Hematopoietic multipotent progenitor cell treated with erythropoietin and hydrocortisone succinate and interleukin-3 and kit ligand, for 8 days (in vitro differentiated cells): ENCODE results near the gene NFAT5.
"Not testable (repeated sequence)": the region's sequence is repeated elsewhere in the genome, so short reads cannot be mapped to it uniquely, and the experiment has no call there.

Experiments
- DNase-seq: peaks from one replicate; pipeline ENCODE4 v3.0.0-alpha.2; 2015

The NFAT5 gene

DNA sequence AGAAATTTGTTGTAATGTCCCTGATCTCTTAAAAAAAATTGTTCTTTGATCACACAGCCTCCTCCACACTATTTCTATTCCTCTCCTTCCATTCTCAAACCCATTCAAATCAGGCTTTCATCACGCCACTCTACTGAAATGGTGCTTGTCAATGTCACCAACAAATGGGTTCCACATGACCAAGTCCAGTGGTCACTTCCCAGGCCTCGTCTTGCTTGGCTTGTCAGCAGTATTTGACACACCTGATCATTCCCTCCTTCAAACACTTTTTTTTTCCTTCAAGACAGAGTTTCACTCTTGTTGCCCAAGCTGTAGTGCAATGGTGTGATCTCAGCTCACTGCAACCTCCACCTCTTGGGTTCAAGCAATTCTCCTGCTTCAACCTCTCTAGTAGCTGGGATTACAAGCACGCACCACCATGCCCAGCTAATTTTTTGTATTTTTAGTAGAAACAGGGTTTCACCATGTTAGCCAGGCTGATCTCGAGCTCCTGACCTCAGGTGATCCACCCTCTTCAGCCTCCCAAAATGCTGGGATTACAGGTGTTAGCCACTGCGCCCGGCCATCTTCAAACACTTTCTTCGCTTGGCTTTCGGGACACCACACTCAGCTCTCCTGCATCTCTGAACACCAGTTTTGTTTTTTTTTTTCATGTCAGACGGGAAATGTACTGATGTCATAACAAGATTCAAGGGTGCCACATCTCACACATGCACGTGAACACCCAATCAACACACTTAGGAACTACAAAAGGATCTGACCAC, 142.3 kb downstream of the NFAT5 start:
- no peak for DNase-seq

DNA sequence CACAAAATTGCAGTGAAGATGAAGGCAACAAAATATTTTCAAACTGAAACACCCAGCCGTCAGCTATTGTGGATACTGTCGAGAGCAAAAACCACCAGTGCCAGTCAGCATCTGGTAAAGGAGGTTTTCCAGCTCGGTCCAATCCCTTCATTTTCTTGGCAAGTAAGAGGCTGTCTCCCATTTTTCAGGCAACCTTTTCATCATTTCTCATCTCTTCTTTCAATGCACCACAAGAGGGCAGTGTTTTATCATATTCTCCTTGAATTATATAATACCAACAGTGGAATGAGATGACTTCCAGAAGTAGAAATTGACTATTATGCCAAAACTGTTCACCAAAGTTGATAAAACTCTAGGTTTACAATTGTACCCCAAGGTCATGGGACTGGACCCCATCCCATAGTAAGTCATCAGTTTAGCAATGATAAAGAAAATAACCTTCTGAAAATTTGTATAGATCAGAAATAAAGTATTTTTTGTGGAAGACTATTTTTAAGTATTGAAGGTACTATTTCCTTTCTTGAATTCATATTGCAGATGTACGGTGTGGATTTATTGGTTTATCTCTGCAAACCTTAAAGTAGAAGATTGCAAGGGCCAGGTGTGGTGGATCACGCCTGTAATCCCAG, 143.8 kb downstream of the NFAT5 start:
- peak; percentile 86 for DNase-seq

DNA sequence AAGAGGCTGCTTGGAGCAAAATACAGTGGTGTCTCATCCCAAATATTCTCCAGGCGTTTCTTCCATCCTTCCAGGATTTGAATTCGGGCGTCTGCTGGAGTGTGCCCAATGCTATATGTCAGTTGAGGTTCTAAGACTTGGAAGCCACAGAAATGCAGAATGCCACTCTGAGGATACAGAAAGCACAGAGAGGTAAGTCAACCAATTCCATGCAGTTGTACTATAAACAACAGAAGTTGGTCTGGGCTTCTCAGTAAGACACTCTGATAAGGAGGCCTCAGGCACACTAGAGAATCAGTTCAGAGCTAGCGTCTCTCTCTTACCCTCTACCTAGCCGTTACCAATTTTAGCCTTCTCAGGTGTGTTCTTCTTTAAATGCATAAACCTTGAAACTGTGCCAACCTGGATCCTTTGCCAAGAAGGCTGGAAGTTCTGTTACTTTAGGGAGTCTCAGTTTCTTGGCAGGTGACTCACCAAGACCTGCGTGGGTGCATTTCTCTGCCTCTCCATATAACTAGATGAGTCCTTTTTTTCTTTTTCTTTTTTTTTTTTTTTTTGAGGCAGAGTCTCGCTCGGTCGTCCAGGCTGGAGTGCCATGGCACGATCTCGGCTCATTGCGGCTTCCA, 145.5 kb downstream of the NFAT5 start:
- no peak for DNase-seq

DNA sequence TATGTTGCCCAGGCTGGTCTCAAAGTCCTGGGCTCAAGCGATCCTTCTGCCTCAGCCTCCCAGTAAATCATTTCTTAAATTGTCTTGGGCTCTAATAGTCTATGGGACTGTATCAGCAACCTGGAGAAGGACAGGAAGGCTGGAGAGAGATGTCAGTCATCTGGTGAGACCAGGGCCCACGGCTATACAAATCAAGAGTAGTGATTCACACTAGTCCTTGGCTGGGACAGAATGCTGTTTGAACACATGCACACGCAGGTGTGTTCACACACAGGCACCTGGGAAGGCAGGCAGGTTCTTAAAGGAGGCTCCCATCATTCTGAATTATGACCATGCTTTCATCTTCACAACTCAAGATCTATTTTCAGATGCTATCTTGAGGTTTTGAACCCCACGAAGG, 146.5 kb downstream of the NFAT5 start:
- DNase-seq = no peak

DNA sequence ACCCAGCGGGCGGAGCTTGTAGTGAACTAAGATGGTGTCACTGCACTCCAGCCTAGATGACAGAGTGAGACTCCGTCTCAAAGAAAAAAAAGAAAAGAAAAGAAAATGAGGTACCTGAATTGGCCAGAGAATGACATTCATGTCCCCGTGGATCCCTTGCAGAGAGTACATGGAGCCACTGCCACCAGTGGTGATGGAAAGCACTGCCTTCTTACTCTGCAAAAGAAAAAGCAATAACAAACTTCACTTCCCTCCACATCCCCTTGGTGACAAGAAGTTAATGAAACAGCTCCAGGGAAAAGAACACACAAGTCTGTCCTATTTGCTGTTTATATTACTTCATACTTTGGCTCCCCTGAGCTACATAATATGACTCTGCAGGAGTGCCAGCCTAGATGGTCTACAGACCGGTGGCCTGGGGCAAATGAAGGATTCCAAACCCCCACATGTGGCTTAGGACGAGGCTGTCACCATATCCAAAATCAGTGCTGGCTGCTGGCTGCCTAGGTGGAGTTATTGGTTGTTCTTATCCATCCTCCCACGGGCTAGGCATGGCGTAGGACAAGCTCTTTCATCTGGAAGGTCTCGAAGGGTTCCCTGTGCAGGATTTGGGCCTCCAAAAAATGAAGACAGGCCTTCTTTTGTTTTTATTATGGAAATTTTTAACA, 147.3 kb downstream of the NFAT5 start:
- DNase-seq = no peak

DNA sequence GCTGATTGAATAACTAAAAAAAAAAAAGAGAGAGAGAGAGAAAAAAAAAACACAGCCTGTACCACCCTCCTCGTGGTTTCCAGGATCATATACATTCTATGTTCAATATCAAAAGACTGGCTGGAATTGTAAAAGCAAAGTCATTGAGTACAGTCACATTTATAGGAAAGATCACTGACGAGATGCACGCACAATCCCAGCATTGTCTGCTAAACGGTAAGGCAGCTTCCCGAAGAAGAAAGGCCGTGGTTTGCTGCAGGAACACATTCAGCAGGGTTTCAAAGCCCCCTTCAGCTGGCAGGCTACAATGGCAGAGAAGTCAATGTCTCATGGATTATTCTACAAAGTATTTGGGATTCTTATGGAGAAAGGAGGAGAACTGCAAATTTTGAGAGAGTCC, 151.3 kb downstream of the NFAT5 start:
- DNase-seq = no peak

DNA sequence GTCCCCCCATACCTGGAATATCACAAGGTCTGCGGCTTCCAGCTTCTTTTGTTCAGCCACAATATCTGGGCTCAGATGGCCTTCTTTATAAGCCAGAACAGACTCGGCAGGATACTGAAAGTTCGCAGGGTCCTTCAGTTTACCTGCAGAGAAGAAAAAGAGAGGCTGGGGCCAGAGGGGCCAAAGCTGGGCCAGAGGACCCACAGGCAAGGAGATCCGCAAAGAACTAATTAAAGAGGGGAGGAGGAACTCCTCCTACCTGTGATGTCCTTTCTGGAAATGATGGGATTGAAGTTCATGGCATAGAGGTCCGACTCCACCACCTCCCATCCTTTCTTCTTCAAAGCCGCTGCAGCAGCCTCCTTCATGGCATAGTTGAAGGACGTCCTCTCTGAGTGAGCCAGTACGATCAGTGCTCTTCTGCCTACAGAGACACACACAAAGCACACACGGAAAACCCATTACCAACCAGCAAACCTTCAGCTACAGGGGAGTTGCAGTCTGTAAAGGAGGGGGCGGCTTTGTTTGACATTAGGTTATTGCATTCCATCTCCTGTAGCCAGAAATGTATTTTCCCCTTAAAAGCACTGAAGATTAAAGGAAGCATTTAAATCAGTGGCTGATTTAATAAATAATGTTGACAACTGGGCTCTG, 152.5 kb downstream of the NFAT5 start:
- DNase-seq = no peak

DNA sequence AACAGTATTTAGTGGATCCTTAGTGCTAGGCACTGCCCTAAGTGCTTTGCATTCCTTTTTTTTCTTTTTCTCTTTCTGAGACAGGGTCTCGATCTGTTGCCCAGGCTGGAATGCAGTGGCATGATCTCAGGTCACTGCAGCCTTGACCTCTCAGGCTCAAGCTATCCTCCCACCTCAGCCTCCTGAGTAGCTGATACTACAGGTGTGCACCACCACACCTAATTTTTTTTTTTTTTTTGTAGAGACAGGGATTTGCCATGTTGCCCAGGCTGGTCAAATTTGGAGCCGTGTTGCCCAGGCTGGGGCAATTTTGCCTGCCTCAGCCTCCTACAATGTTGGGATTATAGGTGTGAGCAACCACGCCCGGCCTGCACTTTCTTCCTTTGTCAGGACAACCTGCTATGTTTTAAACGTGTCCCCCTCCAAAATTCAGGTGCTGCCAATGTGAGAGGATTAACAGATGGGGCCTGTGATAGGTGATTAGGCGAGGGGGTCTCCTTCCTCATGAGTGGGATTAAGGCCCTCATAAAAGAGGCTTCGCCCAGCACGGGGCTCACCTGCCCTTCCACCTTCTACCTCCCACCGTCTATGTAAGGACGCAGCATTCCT, 155.2 kb downstream of the NFAT5 start:
- DNase-seq = no peak

DNA sequence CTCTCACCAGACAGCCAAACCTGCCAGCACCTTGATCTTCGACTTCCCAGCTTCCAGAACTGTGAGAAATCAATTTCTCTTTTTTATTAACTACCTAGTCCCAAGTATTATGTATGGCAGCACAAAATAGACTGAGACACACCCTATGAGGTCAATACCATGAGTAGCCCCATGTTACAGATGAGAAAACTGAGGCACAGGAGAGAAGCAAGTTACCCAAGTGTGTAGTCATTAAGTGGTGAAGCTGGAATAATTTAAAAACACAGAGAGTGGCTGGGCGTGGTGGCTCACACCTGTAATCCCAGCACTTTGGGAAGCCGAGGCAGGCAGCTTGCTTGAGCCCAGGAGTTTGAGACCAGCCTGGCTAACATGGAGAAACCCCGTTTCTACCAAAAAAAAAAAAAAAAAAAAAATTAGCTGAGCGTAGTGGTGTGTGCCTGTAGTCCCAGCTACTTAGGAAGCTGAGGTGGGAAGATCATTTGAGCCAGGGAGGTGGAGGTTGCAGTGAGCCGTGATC, 155.7 kb downstream of the NFAT5 start:
- DNase-seq = no peak

DNA sequence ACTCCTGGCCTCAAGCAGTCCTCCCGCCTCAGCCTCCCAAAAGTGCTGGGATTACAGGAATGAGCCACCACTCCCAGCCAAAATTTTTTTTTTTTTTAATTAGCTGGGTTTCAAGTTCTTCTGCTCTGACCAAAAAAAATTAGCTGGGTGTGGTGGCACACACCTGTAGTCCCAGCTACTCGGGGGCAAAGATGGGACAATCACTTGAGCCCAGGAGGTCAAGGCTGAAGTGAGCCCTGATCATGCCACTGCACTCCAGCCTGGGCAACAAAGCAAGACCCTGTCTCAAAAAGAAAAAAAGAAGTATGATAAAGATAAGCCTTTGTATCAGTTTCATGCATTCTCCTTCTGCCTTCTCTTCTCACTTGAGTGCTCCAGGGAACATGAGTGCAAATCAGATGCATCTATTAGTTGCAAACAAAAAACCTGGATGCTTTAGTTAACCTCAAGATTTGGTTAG, 158.7 kb downstream of the NFAT5 start:
- DNase-seq = no peak

DNA sequence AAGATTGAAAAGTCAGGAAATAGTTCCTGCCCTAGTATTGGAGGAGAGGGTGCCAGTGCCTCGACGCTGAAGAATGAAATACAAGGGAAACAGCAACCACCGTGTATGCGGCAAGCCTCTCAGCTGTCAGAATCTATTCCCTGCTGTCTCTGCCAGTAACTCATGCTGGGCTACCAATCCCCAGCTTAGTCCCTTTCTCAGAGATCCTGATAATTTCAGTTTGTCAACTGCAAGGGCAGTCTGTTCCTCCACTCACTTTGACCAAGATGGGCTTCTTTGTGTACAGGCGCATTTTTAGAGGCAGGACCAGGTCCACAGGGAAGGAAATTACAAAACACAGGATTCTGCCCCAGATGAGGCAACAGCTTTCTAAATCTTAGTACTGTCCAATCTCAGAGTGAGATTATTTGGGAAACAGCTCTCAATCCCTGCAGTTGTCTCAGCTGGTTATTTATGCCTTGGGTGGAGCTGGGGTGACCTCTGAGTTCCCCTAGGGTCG, 159.3 kb downstream of the NFAT5 start:
- no peak for DNase-seq

DNA sequence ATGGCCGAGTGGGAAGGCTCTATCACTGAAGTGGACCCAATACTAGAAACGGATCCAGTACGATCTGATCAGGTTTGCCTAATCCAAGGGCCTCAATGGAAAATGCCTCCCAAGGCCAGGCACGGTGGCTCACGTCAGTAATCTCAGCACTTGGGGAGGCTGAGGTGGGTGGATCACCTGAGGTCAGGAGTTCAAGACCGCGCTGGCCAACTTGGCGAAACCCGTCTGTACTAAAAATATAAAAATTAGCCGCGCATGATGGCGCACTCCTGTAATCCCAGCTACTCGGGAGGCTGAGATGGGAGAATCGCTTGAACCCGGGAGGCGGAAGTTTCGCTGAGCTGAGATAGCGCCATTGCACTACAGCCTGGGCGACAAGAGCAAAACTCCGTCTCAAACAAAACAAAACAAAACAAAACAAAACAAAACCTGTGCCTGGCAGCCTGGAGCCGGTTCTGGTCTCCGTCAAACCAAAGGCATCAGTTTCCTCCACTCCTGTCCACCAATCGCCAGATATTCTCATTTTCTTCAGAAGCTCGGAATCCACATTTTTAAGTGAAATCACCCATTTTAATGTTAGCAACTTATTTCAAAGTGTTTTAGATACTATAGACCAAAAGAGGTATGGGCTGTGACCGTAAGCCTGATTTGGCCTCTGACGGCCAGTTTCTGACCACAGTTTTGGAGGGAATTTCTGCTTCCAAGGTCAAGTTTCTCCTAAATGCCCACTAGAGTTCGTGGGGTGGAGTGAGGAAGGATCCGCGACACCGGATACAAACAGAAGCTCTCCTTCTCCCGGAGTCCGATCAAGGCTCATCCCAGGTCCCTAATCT, 159.9 kb downstream of the NFAT5 start:
- DNase-seq = no peak

DNA sequence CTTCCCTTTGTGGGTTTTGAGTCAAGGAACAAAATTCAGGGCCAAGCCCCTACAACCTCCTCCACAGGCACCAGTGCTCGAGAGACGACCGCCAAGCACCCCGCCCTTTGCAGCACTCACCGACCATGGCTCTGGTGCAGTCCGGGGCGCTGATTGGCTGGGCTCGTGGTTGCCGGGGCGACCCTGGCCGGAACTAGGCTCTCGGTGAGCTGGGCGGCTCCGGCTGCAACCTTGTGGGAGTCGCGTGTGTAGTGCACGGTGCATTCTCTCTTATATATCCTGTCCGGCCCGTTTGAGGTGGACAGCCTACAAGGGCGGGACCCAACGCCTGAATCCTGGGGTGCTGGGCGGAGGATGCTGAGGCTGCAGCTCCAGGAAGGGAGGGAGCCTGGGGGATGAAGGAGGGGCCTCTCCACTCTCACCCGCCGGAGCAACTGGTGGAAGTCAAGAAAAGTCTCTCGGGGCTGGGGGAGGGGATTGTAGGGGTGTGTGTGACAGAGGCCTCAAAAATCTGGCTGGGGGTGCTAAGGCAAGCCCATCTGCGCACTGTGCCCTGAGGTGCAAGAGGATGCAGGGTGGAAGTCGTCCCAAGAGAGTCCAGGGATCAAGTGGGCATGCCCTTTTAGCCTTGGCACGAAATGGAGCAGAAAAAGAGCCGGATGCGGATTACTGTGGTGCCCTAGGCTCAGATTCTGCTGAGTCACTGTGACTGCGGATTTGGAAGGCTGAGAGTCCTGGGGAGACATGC, 160.7 kb downstream of the NFAT5 start, which contains the start of gene NQO1:
Gene NQO1 (minus strand): TSS at position 248 of the 748 bp plus-strand sequence. CDS start 121 bp downstream, at position 127.
- peak; percentile 91 for DNase-seq

DNA sequence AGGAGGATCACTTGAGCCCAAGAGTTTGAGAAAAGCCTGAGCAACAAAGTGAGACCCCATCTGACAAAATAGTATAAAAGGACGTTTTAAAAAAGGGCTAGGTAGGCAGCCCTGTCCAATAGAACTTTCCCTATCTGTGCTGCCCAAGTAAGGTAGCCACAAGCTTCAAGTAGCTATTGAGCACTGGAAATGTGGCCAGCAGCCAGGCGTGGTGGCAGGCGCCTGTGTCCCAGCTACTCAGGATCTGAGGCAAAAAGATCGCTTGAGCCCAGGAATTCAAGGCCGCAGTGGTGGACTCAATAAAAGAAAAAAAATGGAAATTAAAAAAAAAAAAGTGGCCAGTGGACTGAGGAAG, 162.1 kb downstream of the NFAT5 start:
- DNase-seq = peak; percentile 17

DNA sequence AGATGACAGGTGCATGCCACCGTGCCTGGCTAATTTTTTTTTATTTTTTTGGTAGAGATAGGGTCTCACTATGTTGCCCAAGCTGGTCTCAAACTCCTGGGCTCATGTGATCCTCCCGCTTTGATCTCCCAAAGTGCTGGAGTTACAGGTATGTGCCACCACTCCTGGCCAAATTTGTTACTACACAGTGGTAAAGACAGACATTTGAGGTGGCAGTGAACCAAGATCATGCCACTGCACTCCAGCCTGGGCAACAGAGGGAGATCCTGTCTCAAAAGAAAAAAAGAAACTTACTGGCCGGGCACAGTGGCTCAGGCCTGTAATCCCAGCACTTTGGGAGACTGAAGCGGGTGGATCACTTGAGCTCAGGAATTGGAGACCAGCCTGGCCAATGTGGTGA, 163.3 kb downstream of the NFAT5 start:
- not testable (repeated sequence) for DNase-seq

DNA sequence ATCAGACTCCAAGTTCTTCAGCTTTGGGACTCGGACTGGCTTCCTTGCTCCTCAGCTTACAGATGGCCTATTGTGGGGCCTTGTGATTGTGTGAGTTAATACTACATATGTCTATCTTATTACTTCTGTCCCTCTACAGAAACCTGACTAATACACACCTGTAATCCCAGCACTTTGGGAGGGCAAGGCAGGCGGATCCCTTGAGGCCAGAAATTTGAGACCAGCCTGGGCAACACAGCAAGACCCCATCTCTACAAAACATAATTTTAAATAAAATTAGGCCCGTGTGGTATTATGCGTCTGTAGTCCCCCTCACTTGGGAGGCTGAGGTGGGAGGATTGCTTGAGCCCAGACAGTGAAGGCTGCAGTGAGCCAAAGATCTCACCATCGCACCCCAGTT, 165.5 kb downstream of the NFAT5 start:
- not testable (repeated sequence) for DNase-seq

DNA sequence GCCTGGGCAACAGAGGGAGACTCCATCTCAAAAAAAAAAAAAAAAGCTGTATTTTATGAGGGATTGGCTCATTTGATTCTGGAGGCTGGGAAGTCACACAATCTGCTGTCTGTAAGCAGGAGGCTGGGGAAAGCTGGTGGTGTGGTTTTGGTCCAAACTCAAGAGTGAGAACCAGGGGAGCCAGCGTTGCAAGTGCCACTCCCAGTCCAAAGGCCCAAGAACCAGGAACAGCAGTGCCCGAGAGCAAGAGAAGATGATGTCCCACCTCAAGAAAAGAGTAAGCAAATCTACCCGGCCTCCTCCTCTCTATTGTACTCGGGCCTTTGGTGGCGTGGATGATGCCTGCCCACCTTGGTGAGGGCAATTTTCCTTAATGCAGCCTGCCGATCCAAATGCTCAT, 166.3 kb downstream of the NFAT5 start:
- DNase-seq = no peak

DNA sequence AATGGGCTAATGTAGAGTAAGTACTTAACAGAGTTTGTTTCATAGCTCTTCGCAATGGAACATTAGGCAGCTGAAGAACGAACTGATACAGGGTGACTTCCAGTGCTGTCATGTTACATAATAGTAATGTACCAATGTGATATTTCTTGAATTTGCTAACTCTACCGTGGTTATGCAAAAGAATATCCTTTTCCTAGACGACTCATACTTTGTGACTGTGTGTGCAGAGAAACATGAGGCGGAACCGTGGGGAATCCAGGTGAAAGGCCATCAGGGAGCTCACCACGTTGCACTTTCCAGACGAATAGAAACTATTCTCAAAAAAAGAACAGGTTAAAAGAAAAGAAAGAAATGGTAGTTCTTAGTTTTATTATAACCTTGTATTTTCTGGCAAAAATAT, 175.8 kb downstream of the NFAT5 start:
- no peak for DNase-seq

DNA sequence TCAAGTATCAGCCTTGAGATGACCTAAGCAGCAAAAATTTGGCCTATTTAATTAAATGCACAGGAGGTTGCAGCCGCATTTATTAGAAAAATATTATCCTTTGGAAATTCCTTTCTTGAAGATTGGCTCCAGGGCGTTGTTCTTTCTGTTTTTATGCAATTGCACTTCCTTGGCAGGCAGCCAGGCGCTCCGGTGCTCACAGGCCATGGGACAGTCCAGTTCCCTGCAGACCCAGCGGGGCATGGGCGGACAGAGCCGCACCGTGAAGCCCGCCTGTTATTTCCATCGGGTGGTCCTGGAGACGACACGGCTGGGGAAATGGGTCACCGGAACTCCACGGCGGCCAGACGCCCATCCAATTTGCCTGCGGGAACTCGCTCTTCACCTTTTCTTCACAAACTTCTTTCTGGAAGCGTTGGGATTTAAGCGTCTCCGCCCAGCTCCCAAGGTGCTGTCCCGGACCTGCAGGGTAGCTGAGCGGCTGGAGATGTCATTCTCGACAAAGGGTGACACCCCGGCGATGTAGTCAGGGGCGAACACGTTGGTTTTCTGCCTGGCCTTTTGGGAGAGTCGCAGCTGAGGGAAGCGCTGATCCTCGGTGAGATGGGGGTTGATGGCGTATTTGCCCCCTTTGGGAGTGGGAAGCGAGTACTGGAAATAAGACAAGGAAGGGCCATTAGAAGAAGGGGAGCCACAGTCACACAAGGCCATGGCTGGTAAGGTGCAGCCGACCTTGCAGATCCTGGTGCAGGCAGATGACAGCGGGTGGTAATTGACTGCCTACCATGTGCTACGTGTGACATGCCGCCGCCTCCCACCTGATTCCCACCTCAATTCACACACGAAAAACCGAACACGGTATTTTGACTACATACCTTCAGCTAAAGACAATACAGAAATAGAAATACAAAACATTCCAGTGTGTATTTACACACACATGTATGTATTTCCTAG, 176.5 kb downstream of the NFAT5 start:
- no peak for DNase-seq
